Measurements from ENCODE around the gene TANGO2.

DNA sequence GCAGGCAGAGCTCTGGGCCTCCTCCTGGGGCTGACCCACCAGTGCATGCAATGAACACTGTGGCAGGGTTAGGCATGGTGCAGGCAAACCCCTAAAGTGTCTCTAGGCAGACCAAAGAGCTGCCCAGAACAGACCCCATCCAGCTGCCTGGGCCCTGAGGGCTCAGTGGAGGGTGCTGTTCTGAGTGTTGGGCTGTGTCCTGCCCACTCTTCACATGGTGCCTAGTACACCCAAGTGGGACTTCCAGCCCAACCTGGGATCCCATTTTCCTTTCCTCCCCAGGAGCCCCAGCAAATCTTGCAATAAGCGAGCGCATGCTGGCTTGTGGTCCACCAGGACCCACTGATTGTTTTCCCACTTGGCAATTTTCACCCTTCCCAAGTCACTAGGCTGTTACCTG is 30.7 kb upstream of the TANGO2 start:
- TF ChIP-seq, protein P1, sequence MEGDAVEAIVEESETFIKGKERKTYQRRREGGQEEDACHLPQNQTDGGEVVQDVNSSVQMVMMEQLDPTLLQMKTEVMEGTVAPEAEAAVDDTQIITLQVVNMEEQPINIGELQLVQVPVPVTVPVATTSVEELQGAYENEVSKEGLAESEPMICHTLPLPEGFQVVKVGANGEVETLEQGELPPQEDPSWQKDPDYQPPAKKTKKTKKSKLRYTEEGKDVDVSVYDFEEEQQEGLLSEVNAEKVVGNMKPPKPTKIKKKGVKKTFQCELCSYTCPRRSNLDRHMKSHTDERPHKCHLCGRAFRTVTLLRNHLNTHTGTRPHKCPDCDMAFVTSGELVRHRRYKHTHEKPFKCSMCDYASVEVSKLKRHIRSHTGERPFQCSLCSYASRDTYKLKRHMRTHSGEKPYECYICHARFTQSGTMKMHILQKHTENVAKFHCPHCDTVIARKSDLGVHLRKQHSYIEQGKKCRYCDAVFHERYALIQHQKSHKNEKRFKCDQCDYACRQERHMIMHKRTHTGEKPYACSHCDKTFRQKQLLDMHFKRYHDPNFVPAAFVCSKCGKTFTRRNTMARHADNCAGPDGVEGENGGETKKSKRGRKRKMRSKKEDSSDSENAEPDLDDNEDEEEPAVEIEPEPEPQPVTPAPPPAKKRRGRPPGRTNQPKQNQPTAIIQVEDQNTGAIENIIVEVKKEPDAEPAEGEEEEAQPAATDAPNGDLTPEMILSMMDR (IDR thresholded peaks at IDR 0.05; ENCODE audit: borderline replicate concordance, extremely low read depth, low read length, poor library complexity, severe bottlenecking), result no peak
- no peak for TF ChIP-seq EZH2 (IDR thresholded peaks at IDR 0.05; ENCODE audit: borderline replicate concordance, low read depth, low read length, severe bottlenecking)
